Measurements from ENCODE around the gene SRCIN1.

The SRCIN1 gene

DNA sequence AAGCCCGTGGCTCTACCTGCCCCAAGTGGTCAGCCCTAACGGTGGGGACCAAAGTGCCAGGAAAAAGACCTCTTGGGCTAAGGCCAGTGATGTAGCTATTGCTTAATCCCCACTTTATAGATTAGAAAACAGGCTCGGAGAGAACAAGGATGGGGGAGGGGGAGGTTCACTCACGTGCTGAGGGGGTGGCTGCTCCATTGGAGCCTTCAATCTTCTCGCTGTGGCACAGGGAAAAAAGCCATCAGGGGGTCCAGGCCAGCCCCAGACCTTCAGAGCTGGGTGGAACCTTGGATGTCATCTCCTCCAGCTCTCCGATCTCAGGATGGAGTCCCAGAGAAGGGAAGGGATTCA, 45.9 kb downstream of the SRCIN1 start:
- no peak for DNase-seq

DNA sequence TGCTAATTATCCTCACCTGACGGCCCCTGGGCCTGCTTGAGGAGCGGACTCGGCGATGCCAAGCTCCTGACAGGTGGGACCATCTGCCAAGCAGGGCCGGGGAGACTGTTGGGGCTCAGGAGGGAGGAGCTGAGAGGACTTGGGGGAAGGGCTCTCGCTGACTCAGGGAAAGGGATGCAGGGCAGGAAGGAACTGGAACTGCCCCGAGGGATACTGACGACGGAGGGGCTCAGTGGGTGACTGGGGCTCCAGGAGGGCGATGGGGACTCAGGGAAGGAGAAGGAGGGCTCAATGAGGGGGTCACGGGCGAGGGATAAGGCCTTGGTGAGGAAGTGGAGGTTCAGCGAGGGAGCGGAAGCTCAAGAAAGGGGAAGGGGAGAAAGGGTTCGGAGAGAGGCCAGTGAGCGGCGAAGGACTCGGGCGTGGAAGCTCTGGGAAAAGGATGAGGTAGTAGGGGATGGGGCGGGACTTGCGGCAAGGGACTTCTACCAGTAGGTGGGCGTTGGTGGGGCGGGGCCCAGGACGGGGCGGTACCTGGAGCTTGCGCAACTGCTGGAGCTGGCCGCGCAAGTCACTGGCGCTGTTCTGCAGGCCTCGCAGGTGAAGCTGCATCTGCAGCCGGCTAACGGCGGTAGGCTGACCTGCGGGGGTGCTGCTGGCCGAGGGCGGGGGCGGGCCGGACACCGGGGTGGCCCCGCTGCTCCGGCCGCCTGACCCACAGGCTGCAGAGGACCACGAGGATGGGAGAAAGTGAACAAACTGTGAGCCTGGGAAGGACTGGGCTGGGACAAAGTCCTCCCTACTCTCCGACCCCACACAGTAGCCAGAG, 46.5 kb downstream of the SRCIN1 start:
- peak; percentile 76 for DNase-seq

DNA sequence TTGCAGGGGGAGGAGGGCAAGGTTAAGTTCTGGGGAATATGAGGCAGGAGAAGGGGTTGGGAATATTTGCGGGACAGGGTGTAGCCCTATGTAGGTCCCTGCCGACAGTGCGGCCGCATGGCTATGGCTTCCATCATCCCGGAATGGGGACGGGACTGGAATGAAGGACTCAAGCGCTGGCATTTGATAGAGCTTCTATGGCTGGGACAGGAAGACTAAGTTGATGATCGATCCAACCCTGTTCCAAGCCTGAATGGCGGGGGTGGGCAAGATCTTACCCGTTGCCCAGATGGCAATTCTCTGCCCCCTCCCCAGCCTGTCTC, 47.1 kb downstream of the SRCIN1 start:
- no peak for DNase-seq

DNA sequence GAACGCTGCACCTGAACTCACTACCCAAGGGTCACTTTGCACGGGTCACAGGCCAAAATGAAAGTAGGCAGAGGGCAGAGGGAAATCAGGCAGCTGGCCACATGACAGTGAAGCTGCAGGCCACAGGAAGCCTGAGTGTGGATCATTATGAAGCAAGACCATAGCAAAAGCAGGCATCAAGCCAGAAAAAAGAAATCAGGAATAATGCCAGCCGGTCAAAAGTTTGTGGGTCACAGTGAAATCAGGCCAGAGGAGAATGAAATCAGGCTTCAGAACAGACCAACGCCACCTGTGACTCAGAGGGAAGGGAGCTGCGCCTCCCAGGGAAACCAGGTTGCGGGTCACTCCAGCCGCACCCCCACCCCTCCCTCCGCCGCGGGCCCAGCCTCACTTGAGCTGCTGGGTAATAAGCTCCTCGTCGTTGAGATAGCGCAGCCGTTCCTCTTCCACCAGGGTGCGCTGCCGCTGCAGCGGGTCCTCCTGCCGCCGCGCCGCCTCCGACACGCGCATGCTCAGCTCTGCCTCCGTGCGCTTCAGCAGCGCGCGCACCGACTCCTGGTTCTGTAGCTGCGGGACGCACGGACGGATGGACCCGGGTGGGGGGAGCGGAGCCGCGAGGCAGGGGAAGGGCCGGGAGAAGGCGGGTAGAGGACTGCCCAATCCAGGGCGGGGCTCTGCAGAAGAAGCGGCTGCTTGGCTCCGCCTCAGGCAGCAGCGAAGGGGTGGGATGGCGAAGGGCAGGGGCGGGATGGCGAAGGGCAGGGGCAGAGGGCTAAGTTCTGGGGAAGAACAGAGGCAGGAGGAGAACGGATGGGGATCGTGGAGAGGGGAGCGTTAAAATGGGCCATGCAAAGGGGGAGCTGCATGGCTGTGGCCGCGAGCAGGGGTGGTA, 47.7 kb downstream of the SRCIN1 start:
- peak; percentile 89 for DNase-seq

DNA sequence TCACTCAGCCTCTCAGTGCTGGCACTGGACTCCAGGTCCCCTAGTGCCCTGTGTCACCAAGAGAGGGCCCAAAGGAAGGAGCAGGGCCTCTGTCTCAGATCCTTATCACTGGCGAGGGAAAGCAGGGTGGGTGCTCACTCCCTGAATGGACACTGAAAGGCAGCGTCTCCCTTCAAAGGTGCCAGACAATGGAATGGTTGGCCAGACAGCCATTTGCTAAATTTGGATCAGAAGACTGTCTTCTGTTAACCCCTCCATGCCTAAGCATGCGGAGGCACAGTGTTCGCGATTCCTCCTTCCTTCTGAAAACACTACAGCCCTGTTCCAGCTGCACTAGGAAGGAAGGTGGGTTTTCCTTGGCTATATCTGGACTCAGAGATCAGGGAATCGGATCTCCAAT, 48.4 kb downstream of the SRCIN1 start:
- DNase-seq: no peak

DNA sequence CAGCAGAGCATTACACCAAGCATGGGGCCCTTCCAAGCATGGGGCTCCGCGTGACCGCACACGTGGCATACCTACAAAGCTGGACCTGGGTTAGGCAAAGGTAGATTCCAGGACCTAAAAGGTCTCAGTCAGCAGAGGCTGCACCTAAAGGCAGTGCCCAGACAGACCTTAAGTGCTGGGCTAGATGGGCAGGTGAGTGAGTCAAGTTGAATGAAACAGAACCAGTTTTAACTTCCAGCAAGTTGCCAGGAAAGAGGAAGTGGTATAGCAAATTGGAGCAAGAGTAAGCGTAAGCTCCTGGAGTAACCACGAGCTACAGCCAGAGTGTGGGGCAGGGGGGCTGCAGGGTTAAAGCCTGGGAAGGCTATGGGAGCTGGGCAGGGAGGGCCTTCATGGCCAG, 49.5 kb downstream of the SRCIN1 start:
- no peak for DNase-seq

DNA sequence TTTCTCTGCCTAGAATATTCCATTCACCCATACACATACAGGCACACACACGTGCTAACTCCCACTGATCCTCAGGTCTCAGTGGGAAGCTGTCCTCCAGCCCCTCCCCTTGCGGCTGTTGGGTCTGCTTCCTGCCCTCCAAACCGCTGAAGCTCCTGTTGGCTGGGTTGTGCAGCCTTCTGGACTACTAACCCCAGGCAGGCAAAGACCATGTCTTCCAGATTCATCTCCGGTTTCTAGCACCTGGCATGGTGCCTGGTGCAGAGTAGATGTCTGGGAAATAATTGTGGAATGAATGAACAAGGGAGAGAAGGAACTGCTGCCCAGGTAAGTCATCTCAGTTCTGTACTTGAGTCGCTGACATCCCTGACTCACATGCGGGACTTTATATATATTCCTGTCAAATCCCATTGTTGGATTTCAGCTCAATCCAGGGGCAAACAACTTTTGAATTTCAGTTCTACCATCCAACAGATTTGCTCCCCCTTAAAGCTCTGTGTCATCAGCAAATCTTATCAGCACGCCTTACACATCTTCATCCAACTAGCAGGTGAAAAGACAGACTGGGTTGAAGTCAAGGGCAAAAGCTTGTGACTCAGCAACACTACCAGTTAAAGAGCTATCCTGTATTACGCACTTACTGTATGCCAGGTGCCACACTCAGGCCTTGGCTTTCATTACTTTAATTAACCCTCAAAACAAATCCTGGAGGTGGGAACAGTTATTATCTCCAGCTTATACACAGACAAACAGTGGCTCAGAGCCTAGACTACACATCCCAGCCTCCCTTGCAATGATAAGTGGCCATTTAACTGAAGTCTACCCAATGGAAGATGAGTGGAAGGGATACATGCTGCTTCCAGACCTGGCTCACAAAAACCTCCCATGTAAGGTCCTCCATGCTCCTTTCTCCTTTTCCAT, 51.1 kb downstream of the SRCIN1 start:
- no peak for DNase-seq

DNA sequence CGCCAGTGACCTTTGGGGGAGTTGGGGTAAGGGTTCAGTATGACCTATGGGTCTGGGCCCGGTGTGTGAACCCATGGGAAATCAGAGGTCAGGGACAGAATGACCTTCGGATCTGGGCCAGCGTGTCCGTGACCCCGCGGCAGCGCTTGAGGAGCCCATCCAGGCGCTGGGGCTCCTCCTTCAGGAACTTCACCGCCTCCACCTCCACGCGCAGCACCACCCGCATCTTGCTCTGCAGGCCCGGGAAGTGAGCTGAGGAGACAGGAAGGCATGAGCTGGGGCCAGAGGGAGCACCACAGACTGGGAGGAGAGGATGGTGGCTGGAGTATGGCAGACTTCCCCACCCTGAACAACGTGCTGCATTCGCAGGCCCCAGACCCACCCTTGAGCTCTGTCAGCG, 53.4 kb downstream of the SRCIN1 start:
- no peak for DNase-seq

DNA sequence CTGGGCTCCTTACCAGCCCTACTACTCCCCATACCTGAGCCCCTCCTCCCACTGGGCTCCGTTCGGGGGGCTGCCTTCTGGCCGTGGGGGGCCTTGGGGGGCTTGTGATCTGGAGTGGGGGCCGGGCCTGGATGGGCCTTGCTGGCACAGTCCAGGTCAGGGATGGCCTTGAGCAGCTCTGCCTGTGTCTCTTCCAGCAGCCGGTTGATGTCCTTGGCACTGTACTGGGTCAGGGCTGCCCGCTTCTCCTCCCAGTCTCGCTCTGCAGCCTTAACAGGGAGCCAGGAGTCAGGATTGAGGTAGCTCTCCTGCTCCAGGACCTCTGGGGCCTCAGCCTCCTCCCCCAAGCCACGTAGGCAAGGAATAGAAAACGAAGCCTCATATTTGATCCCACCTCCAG, 54.6 kb downstream of the SRCIN1 start:
- no peak for DNase-seq

DNA sequence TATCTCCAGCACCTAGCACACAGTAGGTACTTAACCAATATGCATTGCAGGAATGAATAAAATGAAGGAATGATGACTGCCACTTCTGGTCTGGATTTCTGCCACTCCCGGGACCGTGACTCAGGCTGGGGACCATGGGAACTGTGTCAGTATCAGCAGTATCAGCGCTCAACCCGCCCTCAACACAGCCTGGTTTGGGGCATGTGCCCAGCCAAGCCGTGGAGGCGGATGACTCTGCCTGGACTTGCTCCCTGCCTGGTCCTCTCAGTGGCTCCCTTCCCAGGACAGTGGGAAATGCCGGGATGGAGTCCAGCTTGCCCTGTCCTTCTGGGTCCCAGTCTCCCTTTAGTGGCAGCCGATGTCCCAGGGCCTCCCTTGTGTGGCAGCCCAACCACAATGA, 55.1 kb downstream of the SRCIN1 start:
- no peak for DNase-seq

DNA sequence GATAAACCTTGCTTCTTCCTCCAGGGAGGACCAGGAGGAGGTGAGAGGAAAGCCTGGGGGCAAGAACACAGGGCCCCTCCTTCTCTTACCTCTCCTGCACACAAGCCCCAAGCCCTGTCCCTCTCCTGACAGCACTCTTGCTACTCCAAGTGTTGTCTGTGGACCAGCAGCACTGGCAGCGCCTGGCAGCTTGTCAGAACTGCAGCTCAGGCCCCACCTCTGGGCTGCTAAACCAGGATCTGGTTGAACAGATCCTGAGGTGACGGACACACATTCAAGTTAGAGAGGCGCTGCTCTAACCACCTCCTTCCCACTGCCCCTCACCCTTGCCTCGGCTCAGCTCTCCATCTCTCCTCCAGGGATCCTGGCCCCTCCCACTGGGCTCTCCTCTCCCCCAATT, 56.5 kb downstream of the SRCIN1 start:
- DNase-seq: no peak

DNA sequence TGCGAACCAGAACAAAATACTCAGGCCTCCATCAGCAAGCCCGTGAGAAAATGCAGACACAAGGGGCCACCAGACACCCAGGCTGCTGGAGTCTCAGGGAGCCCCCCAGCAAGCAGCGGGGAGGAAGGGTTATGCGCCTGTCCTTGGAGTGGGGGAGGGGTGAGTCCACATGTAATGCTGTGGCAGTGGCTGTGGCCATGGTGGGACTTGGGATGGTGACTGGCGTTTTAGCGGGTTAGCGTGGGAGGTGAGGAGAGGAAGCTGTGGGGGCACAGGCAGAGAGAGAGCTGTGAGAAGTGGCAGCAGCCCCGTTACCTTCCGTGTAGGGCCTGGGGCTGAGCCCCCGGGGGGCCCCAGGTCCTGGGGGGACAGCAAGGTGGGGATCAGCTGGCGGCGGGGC, 58.3 kb downstream of the SRCIN1 start:
- no peak for DNase-seq

DNA sequence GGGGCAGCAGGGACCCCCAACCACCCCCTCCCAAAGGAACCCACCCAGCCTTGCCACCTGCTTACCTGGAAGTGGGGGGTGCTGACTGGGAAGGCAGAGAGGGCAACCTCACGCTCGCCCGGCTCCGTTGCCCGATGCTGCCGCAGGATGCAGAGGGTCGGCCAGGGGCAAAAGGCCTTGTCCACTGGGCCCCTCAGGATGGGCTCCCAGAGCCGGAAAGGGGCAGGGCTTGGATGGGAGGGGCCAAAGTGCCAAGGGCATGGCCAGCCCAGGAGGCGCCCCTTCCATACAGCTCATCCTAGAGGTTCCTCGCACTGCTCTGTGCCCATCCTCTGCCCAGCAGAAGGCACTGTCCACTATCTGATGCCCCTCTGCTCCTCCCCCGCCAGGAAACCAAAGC, 59.4 kb downstream of the SRCIN1 start:
- no peak for DNase-seq

DNA sequence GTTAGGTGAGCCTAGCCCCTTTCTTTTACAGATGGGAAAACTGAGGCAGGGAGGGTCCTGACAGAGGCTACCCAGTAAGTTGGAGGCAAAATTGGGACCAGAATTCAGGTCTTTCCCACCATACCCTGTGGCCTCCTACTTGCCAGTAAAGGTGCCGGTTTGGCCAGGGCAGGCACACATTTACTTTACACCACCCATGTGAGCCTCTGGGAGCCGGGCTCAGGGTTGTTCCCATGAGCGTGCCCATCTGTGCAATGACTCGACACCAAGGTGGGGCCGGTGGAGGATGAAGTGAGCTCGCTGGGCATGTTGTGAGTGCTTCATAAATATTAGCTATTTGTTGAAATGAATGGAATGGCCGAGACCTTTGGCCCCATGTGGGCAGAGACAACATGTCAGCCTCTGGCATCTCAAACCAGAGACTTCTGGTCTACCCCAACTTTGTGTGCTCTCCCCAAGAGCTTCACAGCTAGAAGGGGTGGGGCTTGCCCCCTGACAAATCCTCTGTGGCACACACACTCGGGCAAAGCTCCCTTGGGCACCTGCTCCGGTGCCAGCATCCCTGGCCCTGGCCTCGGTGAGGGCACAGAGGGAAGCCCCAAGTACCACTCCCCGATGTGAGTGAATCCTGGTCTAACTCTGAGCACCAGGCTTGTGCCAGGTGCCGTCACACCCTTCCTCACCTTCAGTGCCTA, 60.1 kb downstream of the SRCIN1 start:
- DNase-seq: no peak

DNA sequence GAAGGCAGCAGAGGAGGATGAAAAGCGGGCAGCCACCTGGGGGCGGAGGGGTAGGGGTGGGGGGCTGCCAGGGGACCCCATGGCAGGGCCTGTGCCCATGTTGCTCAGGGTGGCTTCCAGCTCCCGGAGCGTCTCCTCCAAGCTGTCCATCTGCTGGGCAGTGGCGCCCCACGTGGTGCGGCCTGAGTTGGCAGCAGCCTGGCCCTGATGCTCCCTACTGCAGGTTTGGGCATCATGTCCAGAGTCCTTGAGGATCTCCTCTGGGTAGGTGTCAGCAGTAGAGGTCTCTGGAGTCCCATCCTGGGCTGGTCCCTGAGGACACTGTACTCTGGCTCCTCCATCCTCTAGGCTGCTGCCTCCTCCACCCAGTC, 60.9 kb downstream of the SRCIN1 start:
- no peak for DNase-seq

DNA sequence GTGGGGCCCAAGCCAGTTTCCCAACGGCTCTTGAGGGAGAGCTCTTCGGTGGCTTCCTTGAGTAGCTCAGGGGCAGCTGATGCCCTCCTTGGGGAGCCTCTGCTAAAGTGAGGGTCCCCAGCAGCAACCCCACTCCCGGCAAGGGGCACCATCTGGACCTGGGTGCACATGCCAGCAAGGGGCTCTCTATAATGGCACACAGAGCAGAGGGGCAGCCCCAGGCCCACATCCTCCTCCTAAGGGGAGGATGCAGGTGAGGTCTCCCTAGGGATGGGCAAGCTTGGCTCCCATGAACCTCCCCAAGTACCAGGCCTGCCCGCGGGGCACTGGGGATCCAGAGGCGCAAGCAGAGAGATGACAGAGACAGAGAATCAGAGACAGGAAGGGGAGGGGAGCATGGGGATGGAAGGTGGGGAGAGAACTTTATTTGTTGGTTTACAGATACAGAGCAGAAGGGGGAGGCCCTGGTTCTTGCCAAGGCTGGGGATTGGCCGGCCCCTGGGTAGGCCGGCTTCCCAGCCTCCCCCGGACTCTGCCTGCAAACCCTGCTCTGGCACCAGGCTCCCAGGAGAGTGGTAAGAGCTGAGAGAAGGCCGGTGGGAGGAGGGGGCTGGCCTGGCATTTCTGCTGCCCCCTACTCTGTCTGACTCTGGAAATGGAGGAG, 61.4 kb downstream of the SRCIN1 start:
- DNase-seq: no peak

DNA sequence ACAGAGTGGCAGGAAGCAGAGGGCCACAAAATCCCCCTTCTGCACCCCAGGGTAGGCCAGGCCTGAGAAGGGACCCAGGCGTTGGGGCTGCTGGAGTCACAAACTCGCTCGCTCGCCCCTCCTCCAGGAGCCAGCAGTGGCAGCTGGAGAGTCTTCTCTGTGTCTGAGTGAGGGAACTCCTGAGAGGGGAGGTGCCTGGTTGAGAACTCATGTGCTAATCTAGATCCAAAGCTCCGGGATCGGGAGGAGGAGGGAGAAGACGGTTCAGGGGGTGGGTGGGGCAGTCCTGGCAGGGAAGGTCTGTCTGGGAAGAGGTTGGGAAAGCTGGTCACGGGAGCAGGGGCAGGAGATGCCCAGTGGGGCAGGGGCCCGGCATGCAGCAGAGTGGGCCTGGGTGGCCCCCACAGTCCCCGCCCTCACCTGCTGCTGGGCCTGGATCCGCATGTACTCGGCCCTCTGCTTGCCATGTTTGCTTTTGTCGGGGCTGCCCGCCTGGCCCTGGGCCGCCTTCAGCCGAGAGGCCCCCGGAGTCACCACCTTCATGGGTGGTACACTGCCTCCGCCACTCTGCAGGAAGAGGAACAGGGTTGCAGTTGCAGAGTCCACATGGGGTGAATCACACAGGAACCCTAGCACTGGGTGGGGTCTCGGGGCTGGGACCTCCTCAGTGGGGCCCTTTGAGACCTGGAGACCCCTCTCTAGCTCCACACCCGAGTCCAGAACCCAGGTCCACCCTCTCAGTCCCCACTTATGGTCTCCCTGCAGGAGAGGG, 62.2 kb downstream of the SRCIN1 start:
- no peak for DNase-seq

DNA sequence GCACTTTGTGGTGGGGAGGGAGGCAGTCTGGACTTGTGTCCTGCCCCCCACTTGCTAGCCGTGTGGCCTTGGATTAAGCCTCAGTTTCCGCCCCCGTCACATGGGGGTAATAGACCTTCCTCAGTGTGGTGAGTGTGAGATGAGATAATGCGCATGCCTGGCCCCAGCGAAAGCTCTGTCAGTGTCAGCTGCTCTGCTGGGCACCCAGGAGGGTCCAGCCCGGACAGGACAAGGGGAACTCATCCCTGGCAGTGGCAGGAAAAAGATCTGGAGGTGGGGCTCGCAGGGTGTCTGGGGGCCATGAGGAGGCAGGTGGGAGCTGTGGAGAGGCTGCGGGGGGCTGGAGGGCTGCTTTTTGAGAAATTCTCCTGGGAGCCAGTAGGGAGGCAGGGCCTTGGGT, 63.5 kb downstream of the SRCIN1 start:
- DNase-seq: no peak

DNA sequence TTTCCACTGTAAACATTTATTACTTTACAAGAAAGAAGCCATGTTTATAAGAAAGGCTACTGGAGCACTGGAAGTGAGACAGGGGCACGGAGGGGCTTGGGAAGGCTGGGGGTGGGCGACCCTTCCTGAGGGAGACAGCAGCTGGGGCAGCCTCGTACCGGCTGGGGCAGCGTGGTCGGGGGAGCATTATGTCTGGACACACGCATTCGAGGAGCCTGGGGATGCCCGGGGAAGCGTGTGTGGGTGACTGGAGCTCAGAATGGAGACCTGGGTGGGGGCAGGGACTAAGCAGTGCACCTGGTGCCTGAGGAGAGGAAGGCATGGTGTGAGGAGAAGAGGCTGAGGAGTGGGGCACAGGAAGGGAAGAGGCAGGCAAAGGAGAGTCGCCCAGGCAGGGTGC, 64.5 kb downstream of the SRCIN1 start:
- DNase-seq: no peak

DNA sequence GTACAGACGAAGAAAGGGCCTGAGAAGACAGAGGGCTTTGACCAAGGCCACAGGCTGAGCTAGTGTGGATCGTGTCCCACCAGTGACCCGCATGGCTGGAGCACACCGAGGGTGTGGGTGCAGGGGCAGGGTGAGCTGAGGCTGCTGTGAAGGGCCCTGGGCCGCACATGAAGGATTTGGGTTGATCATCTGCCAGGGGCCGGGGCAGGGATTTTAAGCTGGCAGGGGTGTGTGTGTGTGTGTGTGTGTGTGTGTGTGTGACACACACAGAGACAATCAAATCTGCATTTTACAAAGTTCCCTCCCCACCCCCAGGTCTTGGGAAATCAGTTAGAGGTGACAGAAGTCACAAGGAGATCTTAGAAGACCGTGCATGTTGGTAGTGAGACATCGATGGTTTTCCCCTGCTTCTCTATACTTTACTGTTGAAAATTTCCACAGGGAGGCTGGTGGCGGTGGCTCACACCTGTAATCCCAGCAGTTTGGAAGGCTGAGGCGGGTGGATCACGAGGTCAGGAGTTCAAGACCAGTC, 65.2 kb downstream of the SRCIN1 start:
- DNase-seq: no peak

DNA sequence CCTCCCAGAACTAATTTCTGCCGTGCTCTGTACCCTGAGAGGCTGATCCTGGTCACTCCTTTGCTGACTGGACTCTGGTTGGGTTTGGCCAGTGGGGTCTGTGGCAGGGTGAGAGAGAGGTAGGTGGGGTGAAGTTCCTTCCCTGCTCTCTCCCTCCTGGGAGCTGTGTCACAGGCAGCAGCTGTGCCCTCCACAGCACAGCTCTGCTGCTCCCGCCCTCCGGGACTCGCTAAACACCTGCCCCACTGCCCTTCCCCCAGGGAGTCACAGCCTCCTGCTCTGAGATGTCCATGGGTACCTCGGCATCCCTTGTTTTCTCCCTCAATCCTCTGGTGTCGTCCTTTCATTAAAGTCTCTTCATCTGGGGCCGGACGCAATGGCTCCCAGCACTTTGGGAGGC, 66.4 kb downstream of the SRCIN1 start:
- no peak for DNase-seq
